Lung (tissue), 12 donors: ENCODE results near the gene GPR35. TPM values are rescaled to one million over a fixed set of nuclear protein-coding genes. Genes with fewer than 3 reads are reported as not detected.

ENCODE experiments used
- ATAC-seq: fragments of 200-7000 bp; cut with Tn5 transposase; one replicate; pipeline ENCODE4 v1.9.1; 2020; ENCODE audit warnings: moderate number of reproducible peaks; ENCODE audit not compliant: insufficient read depth, low FRiP score
- DNase-seq, 3 donors: peaks; one replicate each; pipeline ENCODE4 v3.0.0-alpha.2; 2013 to 2017
- H3K27ac ChIP-seq, 2 donors: one replicate each; pipeline ENCODE4 v1.5.1; 2013; ENCODE audit warnings: mild to moderate bottlenecking in 2 of 2, moderate library complexity in 2 of 2, control low read depth in 1 of 2, inconsistent platforms in 1 of 2, low read depth in 1 of 2, low read length in 1 of 2
- H3K27me3 ChIP-seq, 3 donors: one replicate each; pipeline ENCODE4 v1.5.1; 2013; ENCODE audit warnings: low read length in 2 of 3; ENCODE audit not compliant: control insufficient read depth in 3 of 3, insufficient read depth in 3 of 3
- H3K36me3 ChIP-seq, 4 donors: one replicate each; pipeline ENCODE4 v1.5.1; 2013; ENCODE audit warnings: low read length in 4 of 4, mild to moderate bottlenecking in 1 of 4, moderate library complexity in 1 of 4; ENCODE audit not compliant: control insufficient read depth in 4 of 4, insufficient read depth in 4 of 4
- H3K4me1 ChIP-seq, 5 donors: one replicate each; pipeline ENCODE4 v1.5.1; 2013; ENCODE audit warnings: low read length in 5 of 5, mild to moderate bottlenecking in 2 of 5, moderate library complexity in 1 of 5; ENCODE audit not compliant: control insufficient read depth in 5 of 5, insufficient read depth in 5 of 5
- H3K4me3 ChIP-seq: one replicate; pipeline ENCODE4 v1.5.1; 2013; ENCODE audit warnings: mild to moderate bottlenecking, control low read depth, moderate library complexity
- H3K9ac ChIP-seq, 2 donors: one replicate each; pipeline ENCODE4 v1.5.1; 2013; ENCODE audit warnings: low read length in 2 of 2, control low read depth in 1 of 2; ENCODE audit not compliant: insufficient read depth in 1 of 2
- H3K9me3 ChIP-seq, 4 donors: one replicate each; pipeline ENCODE4 v1.5.1; 2013; ENCODE audit warnings: low read length in 3 of 4, mild to moderate bottlenecking in 1 of 4, moderate library complexity in 1 of 4; ENCODE audit not compliant: control insufficient read depth in 4 of 4, insufficient read depth in 3 of 4
- WGBS, 2 donors: extraction: QIAGEN DNeasy Blood & Tissue Kit; methylation state at CpG; one replicate each; pipeline ENCODE4 v1.1.7; 2013; 5-methylcytosine and 5-hydroxymethylcytosine counted together
- polyA plus RNA-seq, 2 donors: library from polyadenylated mRNA; stranded (reverse); fragments of 200-250 nt; gene quantifications; one replicate each; pipeline ENCODE4 v1.2.1, GENCODE V29; 2013
- total RNA-seq, 2 donors: library from RNA; depleted of rRNA in 1 of 2; stranded (reverse); fragments of >200 nt in 1 of 2; gene quantifications; one replicate each; pipeline ENCODE4 v1.2.1, GENCODE V29; 2014 to 2021
- TF ChIP-seq, protein P1 (sequence below): IDR thresholded peaks from 2 replicates; pipeline ENCODE4 v1.5.1; 2012; ENCODE audit warnings: mild to moderate bottlenecking; ENCODE audit errors: control extremely low read depth, extremely low read depth
- donor health status: control.
- donor health status: control.
- donor health status: Bipolar disorder and iron deficiency.
- donor health status: healthy.
- donor health status: DM: yes; HTN: yes; CAD: no.

Gene GPR35
- total and polyA plus RNA-seq, 4 donors = 2.3 to 10.3 (median 4.1) TPM

DNA sequence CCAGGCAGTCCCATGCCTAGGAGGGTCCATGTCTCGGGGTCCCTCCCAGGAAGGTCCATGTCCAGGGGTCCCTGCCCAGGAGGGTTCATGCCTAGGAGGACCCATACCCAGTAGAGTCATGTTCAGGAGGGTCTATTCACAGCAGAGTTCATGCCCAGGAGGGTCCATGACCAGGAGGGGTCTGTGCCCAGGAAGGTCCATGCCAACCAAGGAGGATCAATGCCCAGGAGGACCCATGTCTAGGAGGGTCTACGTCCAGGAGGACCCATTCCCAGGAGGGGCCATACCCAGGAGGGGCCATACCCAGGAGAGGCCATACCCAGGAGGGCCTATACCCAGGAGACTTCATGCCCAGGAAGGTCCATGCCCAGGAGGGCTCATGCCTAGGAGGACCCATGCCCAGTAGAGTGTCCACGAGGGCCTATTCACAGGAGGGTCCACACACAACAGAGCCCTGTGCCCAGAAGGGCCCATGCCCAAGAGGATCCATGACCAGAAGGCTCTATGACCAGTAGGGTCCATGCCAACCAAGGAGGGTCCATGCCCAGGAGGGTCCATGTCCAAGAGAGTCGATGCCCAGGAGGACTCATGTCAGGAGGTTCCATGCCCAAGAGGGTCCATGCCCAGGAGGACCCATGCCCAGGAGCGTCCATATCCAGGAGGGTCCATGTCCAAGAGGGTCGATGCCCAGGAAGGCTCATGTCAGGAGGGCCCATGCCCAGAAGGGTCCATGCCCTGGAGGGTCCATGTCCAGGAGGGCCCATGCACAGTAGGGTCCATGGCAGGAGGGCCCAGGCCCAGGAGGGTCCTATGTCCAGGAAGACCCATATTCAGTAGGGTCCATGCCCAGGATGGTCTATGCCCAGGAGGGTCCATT lies 10.1 kb downstream of the GPR35 start:
- no peaks in the 10 kb centered on the region for H3K36me3 ChIP-seq
- no peaks in the 10 kb centered on the region for H3K4me1 ChIP-seq
- no peak for ATAC-seq
- no peak overlapping the region for H3K4me3 ChIP-seq
- TF ChIP-seq, protein P1, sequence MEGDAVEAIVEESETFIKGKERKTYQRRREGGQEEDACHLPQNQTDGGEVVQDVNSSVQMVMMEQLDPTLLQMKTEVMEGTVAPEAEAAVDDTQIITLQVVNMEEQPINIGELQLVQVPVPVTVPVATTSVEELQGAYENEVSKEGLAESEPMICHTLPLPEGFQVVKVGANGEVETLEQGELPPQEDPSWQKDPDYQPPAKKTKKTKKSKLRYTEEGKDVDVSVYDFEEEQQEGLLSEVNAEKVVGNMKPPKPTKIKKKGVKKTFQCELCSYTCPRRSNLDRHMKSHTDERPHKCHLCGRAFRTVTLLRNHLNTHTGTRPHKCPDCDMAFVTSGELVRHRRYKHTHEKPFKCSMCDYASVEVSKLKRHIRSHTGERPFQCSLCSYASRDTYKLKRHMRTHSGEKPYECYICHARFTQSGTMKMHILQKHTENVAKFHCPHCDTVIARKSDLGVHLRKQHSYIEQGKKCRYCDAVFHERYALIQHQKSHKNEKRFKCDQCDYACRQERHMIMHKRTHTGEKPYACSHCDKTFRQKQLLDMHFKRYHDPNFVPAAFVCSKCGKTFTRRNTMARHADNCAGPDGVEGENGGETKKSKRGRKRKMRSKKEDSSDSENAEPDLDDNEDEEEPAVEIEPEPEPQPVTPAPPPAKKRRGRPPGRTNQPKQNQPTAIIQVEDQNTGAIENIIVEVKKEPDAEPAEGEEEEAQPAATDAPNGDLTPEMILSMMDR = no peak
- DNase-seq = no peak
- H3K9me3 ChIP-seq = peaks cover 0 to 12% (median 2%) of the 10 kb centered on the region in 4 donors
- peaks cover 0 to 3% (median 0%) of the 10 kb centered on the region in 3 donors for H3K27me3 ChIP-seq
- H3K9ac ChIP-seq = no peak overlapping the region
- H3K27ac ChIP-seq = no peak overlapping the region
- WGBS, 2 donors = 81 to 86% methylated on average over 6 of the region's 6 CpGs

DNA sequence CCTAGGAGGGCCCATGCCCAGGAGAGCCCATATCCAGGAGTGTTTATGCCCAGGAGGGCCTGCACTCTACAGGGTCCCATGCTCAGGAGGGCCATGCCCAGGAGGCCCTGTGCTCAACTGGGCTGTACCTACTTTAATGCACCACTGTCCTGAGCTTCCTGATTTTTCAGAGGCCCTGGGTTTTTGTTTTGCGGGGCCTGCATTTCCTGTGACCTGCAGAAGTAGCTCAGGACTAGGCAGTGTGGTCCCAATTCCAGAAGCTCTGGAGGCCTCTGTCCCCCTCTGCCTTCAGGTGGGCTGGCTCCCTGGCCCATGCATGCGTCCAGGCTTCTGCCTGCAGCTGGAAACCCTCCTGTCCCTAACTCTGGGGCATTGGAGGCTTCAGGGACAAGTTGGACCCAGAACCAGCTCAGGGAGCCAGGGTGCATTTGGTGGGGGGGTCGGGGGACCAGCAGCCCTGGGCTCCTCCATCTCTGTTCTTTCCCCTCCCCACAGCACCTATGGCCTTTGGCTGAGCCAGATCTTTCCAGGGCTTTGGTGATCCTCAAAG lies 10.8 kb downstream of the GPR35 start:
- no peak overlapping the region for H3K4me3 ChIP-seq
- no peaks in the 10 kb centered on the region for H3K4me1 ChIP-seq
- peaks cover 0 to 12% (median 2%) of the 10 kb centered on the region in 4 donors for H3K9me3 ChIP-seq
- H3K36me3 ChIP-seq = no peaks in the 10 kb centered on the region
- WGBS, 2 donors = 67 to 76% methylated on average over 3 of the region's 3 CpGs
- DNase-seq (no peak), ATAC-seq (no peak)
- TF ChIP-seq, protein P1 = no peak
- no peak overlapping the region for H3K27ac ChIP-seq
- H3K27me3 ChIP-seq = peaks cover 0 to 8% (median 0%) of the 10 kb centered on the region in 3 donors
- no peak overlapping the region for H3K9ac ChIP-seq

DNA sequence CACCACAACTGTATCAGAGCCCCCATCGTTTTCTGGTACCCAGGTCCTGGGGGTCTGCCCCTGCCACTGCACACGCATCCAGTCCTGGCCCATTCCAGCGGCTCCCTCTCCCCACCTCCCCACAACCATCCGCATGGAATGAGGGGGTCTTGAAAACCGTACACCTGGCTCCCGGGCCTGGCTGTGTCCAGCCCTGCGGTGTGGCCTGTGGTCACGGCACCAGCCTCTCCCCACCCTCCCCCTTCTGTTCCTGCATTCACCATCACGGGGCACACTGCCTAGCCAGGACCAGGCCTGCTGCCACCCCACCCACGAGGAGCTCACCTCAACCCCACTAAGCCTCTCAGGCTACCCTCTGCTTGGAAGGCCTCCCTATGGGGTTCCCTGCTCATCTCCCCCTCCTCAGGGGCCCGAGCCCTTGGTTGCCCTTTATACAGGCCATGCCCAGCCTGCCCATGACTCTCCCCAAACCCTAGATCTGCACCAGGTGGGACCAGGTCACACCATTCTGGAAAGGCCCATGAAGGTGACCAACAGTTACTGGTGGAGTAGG lies 11.4 kb downstream of the GPR35 start:
- no peaks in the 10 kb centered on the region for H3K36me3 ChIP-seq
- DNase-seq = no peak
- WGBS, 2 donors = 82 to 90% methylated on average over 11 of the region's 11 CpGs
- no peaks in the 10 kb centered on the region for H3K4me1 ChIP-seq
- no peak overlapping the region for H3K4me3 ChIP-seq
- peaks cover 0 to 8% (median 0%) of the 10 kb centered on the region in 3 donors for H3K27me3 ChIP-seq
- no peak for ATAC-seq
- TF ChIP-seq, protein P1 = no peak
- peaks cover 0 to 12% (median 2%) of the 10 kb centered on the region in 4 donors for H3K9me3 ChIP-seq
- no peak overlapping the region for H3K9ac ChIP-seq
- no peak overlapping the region for H3K27ac ChIP-seq
